ENCODE measurements around the gene LACC1.

DNA sequence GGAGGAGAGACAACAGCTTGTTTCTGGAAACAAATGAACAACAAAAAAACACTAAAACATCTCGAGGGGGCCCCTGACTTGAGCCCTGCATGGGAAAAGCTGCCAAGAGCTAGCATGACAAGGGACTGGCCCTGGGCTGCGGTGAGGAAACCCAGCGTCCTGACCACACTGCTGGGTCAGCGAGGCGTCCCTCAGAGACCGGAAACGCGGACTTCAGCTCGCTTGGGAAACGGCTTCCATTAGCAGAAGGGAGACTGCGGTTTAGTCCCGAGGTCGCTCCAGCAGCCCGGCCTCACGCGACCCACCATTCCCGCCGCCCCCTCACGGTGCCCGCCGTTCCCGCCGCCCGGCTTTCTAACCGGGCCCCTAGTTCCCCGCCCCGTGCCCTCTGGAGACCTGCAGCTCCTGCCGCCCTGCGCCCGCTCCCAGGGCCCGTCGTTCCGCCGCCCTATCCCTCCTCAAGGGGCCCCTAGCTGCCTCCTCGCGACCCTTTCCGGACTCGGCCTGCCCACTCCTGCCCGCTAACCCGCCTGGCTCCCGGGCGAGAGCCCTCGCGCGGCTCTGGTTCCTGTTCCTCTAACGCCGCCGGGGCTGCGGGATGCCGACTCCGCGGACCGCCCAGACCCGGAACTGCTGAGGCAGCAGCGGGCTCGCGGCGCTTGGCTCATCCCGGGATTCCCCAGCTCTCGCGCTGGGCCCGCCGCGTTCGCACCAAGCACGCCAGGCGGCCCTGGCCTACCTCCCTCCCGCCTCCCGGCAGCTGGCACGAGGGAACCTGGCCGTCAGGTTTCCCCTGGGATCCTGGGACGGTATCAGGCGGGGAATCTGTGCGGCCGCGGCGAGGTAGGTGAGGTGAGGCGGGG, 581 bp upstream of the LACC1 start, which contains the start of gene CCDC122:
- TF ChIP-seq TAF1 (IDR thresholded peaks at IDR 0.05; ENCODE audit: low read depth, low read length) (0 out of 2 replicates have a peak, but pooled peaks have one; percentile 14), POLR2A (IDR thresholded peaks at IDR 0.05; ENCODE audit: low read depth, low read length) (peak; percentile 72), POLR2AphosphoS5 (IDR thresholded peaks at IDR 0.05; ENCODE audit: low read depth, low read length) (peak; percentile 61; the same call in 1 of the 2 replicates), SPI1 (IDR thresholded peaks at IDR 0.05; ENCODE audit: low read depth, low read length) (peak; percentile 34), POU2F2 (IDR thresholded peaks at IDR 0.05; ENCODE audit: low read depth, low read length) (no peak; the same call in 1 of the 2 replicates), PAX5 (IDR thresholded peaks at IDR 0.05; ENCODE audit: insufficient read depth, low read length, severe bottlenecking) (no peak)

All from GM12891 (cell line).